ENCODE results near the gene HTR3D.

DNA sequence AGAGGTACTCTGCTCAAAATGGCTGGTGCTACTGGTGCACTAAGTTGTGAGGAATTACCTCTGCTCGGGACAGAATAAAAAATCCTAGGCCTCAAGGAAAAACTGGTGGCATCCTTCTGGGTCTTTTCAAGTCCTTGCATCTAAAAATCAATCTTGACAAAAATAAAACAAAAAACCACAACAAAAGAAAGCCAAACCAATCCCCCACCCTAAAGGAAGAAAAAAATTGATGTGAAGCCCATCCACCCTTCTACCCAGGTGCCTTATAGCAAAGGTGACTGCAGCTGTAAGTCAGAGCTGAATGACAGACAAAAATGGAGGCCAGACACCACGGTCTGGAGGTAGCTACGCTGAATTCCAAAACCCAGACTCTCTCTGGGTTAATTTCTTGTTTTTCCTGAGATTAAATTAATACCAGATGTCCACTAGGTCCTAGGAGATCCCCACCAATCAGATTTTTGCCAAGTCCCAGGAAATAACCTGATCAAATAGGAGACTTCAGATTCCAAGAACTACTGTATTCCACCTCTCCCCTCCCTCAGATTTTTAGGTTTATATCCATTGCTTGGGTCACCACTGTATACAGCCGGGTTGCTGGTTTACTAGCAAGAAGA is 47.3 kb upstream of the HTR3D start:
- TF ChIP-seq, protein P1, sequence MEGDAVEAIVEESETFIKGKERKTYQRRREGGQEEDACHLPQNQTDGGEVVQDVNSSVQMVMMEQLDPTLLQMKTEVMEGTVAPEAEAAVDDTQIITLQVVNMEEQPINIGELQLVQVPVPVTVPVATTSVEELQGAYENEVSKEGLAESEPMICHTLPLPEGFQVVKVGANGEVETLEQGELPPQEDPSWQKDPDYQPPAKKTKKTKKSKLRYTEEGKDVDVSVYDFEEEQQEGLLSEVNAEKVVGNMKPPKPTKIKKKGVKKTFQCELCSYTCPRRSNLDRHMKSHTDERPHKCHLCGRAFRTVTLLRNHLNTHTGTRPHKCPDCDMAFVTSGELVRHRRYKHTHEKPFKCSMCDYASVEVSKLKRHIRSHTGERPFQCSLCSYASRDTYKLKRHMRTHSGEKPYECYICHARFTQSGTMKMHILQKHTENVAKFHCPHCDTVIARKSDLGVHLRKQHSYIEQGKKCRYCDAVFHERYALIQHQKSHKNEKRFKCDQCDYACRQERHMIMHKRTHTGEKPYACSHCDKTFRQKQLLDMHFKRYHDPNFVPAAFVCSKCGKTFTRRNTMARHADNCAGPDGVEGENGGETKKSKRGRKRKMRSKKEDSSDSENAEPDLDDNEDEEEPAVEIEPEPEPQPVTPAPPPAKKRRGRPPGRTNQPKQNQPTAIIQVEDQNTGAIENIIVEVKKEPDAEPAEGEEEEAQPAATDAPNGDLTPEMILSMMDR (IDR thresholded peaks at IDR 0.05; ENCODE audit: low read depth, low read length), result no peak
- TF ChIP-seq POLR2A (IDR thresholded peaks at IDR 0.05; ENCODE audit: extremely low read depth, insufficient read length) (no peak), MYC (IDR thresholded peaks at IDR 0.05; ENCODE audit: low read depth, low read length) (no peak)
- TF ChIP-seq, protein P2, sequence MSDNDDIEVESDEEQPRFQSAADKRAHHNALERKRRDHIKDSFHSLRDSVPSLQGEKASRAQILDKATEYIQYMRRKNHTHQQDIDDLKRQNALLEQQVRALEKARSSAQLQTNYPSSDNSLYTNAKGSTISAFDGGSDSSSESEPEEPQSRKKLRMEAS (IDR thresholded peaks at IDR 0.05; ENCODE audit: low read depth, low read length), result no peak
